NCI-H1417 treated with DMSO at 0.1 percent for 48 hours (cell line): ENCODE measurements around the gene NPSR1.

Source experiments
- DNase-seq: peaks from one replicate; lab custom pipeline; 2025; lab: John Stamatoyannopoulos, UW

Gene NPSR1

DNA sequence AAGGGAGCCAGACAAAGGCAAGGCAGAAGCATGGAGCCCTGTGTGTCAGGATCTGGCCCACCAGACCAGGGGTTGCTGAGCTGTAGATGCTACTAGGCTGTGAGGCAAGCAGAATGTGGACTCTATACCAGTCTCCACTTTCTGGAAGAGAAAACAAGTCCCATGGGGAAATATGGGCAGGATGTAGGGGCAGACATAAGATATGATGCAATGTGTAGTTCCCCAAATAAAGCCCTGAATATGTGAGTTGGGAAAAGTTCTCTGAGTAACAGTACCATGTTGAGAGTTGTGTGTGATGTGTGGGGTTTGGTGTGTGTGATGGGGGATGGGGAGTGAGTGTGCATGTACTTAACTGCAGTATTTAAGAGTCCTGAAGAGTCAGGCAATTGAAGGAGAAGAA, 62.3 kb downstream of the NPSR1 start:
- no peak for DNase-seq

- DNase-seq = no peak
Observed at GRCh38 chr7:34723338-34723737, 65.3 kb downstream of the NPSR1 start.

DNA sequence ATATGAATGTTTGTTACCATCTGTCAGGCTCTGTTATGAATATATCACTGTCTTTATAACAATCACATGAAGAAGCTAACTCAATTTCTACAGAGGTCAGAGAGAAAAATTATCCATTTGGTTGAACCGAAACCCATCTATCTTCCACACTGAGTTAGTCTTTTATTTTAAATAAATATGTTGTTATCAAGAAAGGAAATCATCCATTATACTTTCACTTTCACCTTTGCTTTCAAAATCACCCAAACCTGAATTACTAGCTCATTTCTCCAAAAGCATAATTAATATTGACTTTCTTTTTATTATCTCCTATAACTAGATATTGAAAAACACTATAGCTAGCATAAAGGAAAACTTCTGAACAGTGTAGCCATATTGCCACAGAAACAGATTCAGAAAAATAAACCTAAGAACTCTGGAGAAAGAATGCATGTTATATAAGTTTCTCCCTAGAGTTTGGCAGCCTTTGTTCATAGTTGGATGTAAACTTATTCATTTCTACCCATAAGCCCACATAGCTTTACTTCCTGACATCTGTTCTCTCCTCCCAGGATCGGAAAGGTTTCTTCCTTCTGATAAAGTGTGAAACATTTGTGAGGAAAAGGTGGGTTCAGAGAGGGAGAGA, 66.0 kb downstream of the NPSR1 start:
- no peak for DNase-seq

- no peak for DNase-seq
Observed at GRCh38 chr7:34726221-34726620, 68.2 kb downstream of the NPSR1 start.

GRCh38 chr7:34727464-34727995, 69.5 kb downstream of the NPSR1 start:
- DNase-seq = no peak

DNA sequence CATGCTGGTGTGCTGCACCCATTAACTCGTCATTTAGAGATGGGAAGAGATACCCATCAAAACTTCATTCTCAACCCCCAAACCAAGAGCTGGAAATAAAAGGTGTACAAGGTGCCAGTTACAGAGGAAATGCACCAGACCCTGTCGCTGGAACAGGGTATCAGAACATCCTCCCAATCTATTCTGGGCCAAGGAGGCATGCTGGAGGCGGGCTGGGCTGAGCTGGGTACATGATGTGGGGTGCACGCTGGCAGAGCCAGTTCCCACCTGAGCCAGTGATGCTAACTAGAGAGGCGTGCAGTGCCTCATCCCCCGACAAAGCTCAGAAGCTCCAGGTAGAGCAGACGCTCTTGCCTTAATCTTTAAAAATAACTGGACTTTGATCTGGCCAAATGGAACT, 70.1 kb downstream of the NPSR1 start:
- DNase-seq = no peak

- no peak for DNase-seq
Observed at GRCh38 chr7:34734771-34735170, 76.8 kb downstream of the NPSR1 start.

GRCh38 chr7:34735526-34735925, 77.5 kb downstream of the NPSR1 start:
- DNase-seq = no peak

GRCh38 chr7:34739651-34740300, 81.8 kb downstream of the NPSR1 start:
- DNase-seq = no peak

DNA sequence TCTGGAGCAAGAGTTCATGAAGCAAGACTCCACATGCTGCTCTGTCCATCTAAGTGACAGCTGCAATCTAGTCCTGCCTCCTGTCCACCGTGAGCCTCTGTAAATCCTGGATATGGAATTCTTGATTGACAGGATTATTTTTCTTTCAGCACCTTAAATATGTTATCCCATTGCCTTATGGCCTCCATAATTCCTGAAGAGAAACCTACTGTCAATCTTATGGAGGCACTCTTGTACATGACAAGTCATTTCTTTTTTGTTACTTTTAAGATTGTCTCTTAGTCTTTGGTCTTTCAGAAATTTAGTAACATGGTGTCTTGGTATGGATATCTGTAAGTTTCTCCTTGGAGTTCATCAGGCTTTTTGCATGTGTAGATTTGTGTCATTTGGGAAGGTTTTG, 82.8 kb downstream of the NPSR1 start:
- no peak for DNase-seq

- no peak for DNase-seq
Observed at GRCh38 chr7:34747176-34747781, 89.3 kb downstream of the NPSR1 start.

DNA sequence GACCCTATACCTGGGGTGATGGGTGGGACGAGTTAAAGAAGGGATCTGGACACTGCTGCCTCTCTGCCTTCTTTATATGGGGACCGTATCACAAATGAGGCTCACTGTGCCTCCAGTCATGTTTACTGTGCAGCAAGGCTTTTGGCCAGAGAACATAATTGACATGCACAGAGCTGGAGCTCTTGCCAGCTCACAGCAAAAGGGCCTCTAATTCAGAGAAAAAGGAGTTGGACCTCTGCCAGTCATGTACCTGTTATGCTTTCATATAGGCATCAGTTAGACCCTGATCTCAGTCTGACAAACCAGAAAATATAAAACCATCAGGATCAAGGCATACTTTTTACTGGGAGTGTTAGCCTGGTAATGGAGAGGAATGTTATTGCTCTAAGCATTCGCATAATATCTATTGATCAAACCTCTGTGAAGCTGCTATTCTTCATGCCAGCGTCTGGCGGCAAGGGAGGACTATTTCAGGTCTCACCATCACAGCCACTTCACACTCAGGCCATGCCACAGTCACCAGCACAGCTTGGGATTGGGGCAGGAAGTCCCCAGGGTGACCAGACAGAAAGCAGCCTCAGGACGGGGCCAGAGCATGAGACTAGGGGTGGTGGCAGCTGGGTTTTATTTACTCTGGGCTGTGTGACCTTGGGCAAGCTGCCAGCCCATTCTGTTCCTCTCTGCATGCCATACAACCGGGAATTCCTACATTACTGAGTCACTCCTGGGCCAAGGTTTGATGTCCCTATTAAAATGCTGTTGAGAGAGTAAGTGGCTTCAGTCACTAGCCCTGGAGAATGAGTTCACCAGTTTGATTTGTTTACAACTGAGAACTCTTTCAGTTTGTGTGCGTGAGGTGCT, 90.1 kb downstream of the NPSR1 start:
- DNase-seq = peak; percentile 30

DNA sequence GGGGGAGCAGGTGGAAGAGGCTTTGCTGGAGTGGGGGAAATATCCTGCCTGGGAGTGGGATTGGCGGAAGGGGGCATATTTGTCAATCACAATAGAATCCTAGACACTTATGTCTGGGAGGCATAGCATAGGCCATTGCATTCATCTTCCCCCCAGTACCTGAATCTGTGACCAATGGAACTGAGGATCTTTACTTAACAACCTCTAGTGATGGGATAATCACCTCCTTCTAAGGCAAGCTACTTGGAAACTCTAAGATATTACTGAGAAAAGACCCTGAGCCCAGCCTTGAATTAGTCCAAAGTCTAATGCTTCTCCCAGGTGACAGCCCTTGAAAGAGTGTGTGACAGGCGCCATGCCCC, 90.7 kb downstream of the NPSR1 start:
- DNase-seq = no peak

DNA sequence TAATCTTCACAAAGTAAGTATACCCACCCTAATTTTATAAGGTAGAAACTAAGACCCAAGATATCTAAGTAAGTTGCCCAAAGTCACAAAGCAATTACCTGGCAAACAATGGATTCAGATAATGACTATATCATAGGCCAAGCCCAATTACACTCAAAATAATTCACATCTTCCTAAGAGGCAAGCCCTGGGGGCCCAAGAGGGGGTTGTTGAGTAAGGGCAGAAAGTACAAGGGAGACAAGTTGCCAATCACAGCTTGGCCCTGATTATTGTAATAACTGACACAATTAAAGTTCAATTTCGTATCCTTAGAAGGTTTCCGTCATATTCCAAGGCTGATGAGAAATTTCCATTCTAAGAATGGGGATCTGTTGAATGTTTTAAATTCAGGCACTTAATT, 91.4 kb downstream of the NPSR1 start:
- no peak for DNase-seq

GRCh38 chr7:34750209-34750608, 92.2 kb downstream of the NPSR1 start:
- no peak for DNase-seq

- no peak for DNase-seq
Observed at GRCh38 chr7:34750636-34751035, 92.6 kb downstream of the NPSR1 start.

DNA sequence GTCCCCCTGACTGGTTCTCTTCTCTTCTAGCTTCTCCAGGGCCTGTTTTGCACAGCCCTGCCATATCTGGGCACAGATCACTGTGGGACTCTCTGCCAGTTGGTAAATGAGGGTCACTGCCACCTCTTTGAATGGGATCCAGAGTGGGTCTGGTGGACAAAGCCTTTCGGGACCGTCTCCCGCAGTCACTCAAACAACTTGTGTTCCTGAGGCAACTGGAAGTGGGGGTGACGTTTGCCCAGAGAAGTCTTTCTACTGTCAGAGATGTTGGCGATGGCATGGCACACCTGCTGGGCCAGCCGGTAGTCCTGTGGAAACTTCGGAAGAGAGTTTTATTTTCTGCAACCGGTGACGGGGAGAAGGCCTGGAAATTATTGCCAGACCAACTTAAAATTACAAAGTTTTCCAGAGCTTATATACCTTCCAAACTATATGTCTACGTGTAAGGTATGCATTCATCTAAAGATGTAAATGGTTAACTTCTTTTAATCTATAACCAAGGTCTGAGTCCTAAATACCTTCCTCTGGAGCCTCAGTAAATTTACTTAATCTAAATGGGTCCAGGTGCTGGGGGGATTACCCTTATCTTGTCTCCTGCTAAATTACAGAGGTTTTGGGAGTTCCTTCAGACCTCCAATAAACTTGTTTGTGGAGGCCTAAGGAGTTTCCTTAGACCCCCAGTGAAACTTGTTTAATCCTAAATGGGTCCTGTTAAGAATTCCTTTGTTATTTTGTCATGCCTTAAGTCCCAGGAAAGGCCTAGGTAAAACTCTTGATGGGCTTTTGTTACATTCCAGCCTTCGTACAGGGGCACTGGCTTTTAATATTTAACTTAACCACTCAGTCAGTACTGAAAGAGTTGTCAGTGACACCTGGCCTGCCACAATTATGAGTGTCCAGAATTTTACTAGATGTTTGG, 94.0 kb downstream of the NPSR1 start:
- no peak for DNase-seq

DNA sequence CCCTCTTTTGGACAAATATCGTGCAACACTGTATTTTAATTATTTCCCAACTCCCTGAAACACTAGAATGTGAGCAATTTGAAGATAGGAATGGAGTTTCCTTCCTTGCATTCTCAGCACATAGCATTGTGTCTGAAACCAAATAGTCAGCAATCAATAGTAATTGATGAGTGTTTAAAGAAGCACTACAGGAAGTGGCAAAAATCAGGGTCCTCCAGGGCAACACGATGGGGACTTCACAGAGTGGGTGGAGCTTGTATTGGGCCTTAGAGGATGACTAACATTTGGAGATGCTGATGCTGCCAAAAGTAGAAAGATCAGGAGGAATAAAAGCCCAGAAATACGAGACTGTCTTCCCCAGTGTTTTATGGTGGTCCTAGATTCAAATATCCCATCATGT, 94.9 kb downstream of the NPSR1 start:
- DNase-seq = no peak

GRCh38 chr7:34755008-34755407, 97.0 kb downstream of the NPSR1 start:
- no peak for DNase-seq

DNA sequence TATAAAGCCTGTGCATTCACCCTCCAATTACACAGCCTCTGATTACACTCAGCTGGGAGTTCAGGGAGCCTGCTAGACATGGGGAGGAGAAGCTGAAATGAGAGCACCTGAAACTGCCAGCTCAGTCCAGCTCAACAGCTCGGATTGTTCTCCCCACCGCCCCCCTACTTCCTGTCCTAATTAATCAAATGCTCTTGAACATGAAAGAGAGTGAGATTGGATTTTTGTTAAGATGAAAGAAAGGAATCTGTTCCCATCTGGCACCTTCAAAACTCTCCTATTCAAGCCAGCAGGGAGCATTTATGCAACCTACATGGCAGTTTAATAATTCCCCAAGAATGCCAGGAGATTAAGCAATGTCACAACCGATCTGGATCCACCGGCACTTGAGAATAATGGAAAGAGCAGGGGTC, 98.0 kb downstream of the NPSR1 start:
- DNase-seq = no peak

- peak; percentile 82 for DNase-seq
Observed at GRCh38 chr7:34756691-34757090, 98.7 kb downstream of the NPSR1 start.
